ENCODE measurements around the gene LSM3. TPM values are rescaled to one million over a fixed set of nuclear protein-coding genes. Genes with fewer than 3 reads are reported as not detected.

Gene LSM3
- total RNA-seq, 2 donors from 2014 or later: 12.4 to 16.4 TPM

GRCh38 chr3:14132120-14132519 lies 46.5 kb upstream of the LSM3 start:
- Histone ChIP-seq H3K9me3 (no peaks in the 10 kb centered on the region), H3K27ac (no peak overlapping the region), H3K9ac (ENCODE audit: low read depth in 2 of 2, low read length in 2 of 2) (no peak overlapping the region), H3K27me3 (no peaks in the 10 kb centered on the region), H3K36me3 (peaks cover 24% of the 10 kb centered on the region), H3K4me3 (no peak overlapping the region), H3K4me1 (no peaks in the 10 kb centered on the region)
- no peak for TF ChIP-seq CTCF (IDR thresholded peaks at IDR 0.05)
- DNase-seq: no peak
- intact Hi-C loops (cut with DNase I): no loop called here

GRCh38 chr3:14132689-14133088 lies 45.9 kb upstream of the LSM3 start:
- Histone ChIP-seq H3K27me3 (no peaks in the 10 kb centered on the region), H3K9me3 (no peaks in the 10 kb centered on the region), H3K9ac (ENCODE audit: low read depth in 2 of 2, low read length in 2 of 2) (peak overlapping the region in 1 of 2 donors; percentile 61), H3K4me3 (no peak overlapping the region), H3K36me3 (peaks cover 24% of the 10 kb centered on the region), H3K27ac (no peak overlapping the region), H3K4me1 (no peaks in the 10 kb centered on the region)
- no peak for DNase-seq
- TF ChIP-seq CTCF (IDR thresholded peaks at IDR 0.05): no peak
- intact Hi-C loops (cut with DNase I): no loop called here

GRCh38 chr3:14133188-14133800 lies 45.3 kb upstream of the LSM3 start:
- TF ChIP-seq CTCF (IDR thresholded peaks at IDR 0.05): no peak
- H3K9ac ChIP-seq (ENCODE audit: low read depth in 2 of 2, low read length in 2 of 2): peak overlapping the region in 1 of 2 donors; percentile 61
- peaks cover 28% of the 10 kb centered on the region for H3K36me3 ChIP-seq
- peak; percentile 74 for DNase-seq
- no peaks in the 10 kb centered on the region for H3K9me3 ChIP-seq
- H3K4me3 ChIP-seq: no peak overlapping the region
- no peaks in the 10 kb centered on the region for H3K4me1 ChIP-seq
- intact Hi-C loops (cut with DNase I): no loop called here
- no peaks in the 10 kb centered on the region for H3K27me3 ChIP-seq
- H3K27ac ChIP-seq: no peak overlapping the region

GRCh38 chr3:14133876-14134275 lies 44.7 kb upstream of the LSM3 start:
- H3K27me3 ChIP-seq: no peaks in the 10 kb centered on the region
- no peak for TF ChIP-seq CTCF (IDR thresholded peaks at IDR 0.05)
- H3K36me3 ChIP-seq: peaks cover 28% of the 10 kb centered on the region
- H3K4me1 ChIP-seq: no peaks in the 10 kb centered on the region
- H3K9ac ChIP-seq (ENCODE audit: low read depth in 2 of 2, low read length in 2 of 2): no peak overlapping the region
- H3K9me3 ChIP-seq: no peaks in the 10 kb centered on the region
- DNase-seq: no peak
- no peak overlapping the region for H3K27ac ChIP-seq
- intact Hi-C loops (cut with DNase I): no loop called here
- no peak overlapping the region for H3K4me3 ChIP-seq

GRCh38 chr3:14134291-14134690 lies 44.3 kb upstream of the LSM3 start:
- TF ChIP-seq CTCF (IDR thresholded peaks at IDR 0.05): no peak
- Histone ChIP-seq H3K9me3 (no peaks in the 10 kb centered on the region), H3K27me3 (no peaks in the 10 kb centered on the region), H3K36me3 (peaks cover 28% of the 10 kb centered on the region), H3K27ac (no peak overlapping the region), H3K9ac (ENCODE audit: low read depth in 2 of 2, low read length in 2 of 2) (no peak overlapping the region), H3K4me1 (no peaks in the 10 kb centered on the region), H3K4me3 (no peak overlapping the region)
- DNase-seq: no peak
- intact Hi-C loops (cut with DNase I): no loop called here

Measured in colonic mucosa (tissue), 4 donors.